WTC11 (cell line): ENCODE data around the gene PTEN.
"Not testable (repeated sequence)": the region's sequence is repeated elsewhere in the genome, so short reads cannot be mapped to it uniquely, and the experiment has no call there.

Experiments used
- AFF4 ChIP-seq: sonication (generic); formaldehyde crosslinking; IDR thresholded peaks from 2 replicates; pipeline ENCODE4 v1.8.1; 2023; ENCODE audit warnings: mild to moderate bottlenecking, missing genetic modification reagents, borderline replicate concordance
- ARID4B ChIP-seq: sonication (generic); formaldehyde crosslinking; IDR thresholded peaks from 2 replicates; pipeline ENCODE4 v1.8.0; 2023; ENCODE audit warnings: missing genetic modification reagents, mild to moderate bottlenecking, borderline replicate concordance
- ATF3 ChIP-seq: sonication (generic); formaldehyde crosslinking; conservative IDR thresholded peaks from 2 replicates; pipeline ENCODE4 v1.8.1; 2022; ENCODE audit warnings: mild to moderate bottlenecking, missing genetic modification reagents
- E2F4 ChIP-seq: sonication (generic); formaldehyde crosslinking; IDR thresholded peaks from 2 replicates; pipeline ENCODE4 v1.8.1; 2022; ENCODE audit warnings: low read depth, mild to moderate bottlenecking, moderate library complexity, missing genetic modification reagents, borderline replicate concordance
- E2F5 ChIP-seq: sonication (generic); formaldehyde crosslinking; IDR thresholded peaks from 2 replicates; pipeline ENCODE4 v1.8.1; 2022; ENCODE audit warnings: mild to moderate bottlenecking, moderate library complexity, missing genetic modification reagents
- EMX1 ChIP-seq: fragments of 250-450 bp; sonication (Bioruptor Pico); IDR thresholded peaks from 2 replicates; pipeline ENCODE4 v1.8.0; 2021; ENCODE audit warnings: mild to moderate bottlenecking
- NR1H2 ChIP-seq: sonication (generic); formaldehyde crosslinking; IDR thresholded peaks from 2 replicates; pipeline ENCODE4 v1.9.0; 2021; ENCODE audit warnings: mild to moderate bottlenecking, moderate library complexity, missing genetic modification reagents
- TEAD4 ChIP-seq: sonication (generic); formaldehyde crosslinking; IDR thresholded peaks from 2 replicates; pipeline ENCODE4 v1.8.0; 2022; ENCODE audit warnings: mild to moderate bottlenecking, missing genetic modification reagents
- TF ChIP-seq, protein P1 (sequence below): fragments of 200-600 bp; IDR thresholded peaks from 2 replicates; pipeline ENCODE4 v1.8.0; 2022; ENCODE audit warnings: antibody characterized with exemption
- TF ChIP-seq, protein P2 (sequence below): sonication (generic); formaldehyde crosslinking; IDR thresholded peaks from 2 replicates; pipeline ENCODE4 v1.8.1; 2023; ENCODE audit warnings: mild to moderate bottlenecking, moderate library complexity, missing genetic modification reagents
- TF ChIP-seq, protein P3 (sequence below): sonication (generic); formaldehyde crosslinking; IDR thresholded peaks from 2 replicates; pipeline ENCODE4 v1.8.0; 2022; ENCODE audit warnings: mild to moderate bottlenecking, missing genetic modification reagents

DNA sequence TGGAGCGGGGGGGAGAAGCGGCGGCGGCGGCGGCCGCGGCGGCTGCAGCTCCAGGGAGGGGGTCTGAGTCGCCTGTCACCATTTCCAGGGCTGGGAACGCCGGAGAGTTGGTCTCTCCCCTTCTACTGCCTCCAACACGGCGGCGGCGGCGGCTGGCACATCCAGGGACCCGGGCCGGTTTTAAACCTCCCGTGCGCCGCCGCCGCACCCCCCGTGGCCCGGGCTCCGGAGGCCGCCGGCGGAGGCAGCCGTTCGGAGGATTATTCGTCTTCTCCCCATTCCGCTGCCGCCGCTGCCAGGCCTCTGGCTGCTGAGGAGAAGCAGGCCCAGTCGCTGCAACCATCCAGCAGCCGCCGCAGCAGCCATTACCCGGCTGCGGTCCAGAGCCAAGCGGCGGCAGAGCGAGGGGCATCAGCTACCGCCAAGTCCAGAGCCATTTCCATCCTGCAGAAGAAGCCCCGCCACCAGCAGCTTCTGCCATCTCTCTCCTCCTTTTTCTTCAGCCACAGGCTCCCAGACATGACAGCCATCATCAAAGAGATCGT is 598 bp downstream of the PTEN start:
- TF ChIP-seq AFF4 (CRISPR knock-in tag); EMX1; NR1H2 (CRISPR knock-in tag); ARID4B (CRISPR knock-in tag); TEAD4 (CRISPR knock-in tag); E2F5 (CRISPR knock-in tag); ATF3; E2F4: not testable (repeated sequence)
- TF ChIP-seq, protein P1, sequence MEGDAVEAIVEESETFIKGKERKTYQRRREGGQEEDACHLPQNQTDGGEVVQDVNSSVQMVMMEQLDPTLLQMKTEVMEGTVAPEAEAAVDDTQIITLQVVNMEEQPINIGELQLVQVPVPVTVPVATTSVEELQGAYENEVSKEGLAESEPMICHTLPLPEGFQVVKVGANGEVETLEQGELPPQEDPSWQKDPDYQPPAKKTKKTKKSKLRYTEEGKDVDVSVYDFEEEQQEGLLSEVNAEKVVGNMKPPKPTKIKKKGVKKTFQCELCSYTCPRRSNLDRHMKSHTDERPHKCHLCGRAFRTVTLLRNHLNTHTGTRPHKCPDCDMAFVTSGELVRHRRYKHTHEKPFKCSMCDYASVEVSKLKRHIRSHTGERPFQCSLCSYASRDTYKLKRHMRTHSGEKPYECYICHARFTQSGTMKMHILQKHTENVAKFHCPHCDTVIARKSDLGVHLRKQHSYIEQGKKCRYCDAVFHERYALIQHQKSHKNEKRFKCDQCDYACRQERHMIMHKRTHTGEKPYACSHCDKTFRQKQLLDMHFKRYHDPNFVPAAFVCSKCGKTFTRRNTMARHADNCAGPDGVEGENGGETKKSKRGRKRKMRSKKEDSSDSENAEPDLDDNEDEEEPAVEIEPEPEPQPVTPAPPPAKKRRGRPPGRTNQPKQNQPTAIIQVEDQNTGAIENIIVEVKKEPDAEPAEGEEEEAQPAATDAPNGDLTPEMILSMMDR, result not testable (repeated sequence)
- TF ChIP-seq, protein P2, sequence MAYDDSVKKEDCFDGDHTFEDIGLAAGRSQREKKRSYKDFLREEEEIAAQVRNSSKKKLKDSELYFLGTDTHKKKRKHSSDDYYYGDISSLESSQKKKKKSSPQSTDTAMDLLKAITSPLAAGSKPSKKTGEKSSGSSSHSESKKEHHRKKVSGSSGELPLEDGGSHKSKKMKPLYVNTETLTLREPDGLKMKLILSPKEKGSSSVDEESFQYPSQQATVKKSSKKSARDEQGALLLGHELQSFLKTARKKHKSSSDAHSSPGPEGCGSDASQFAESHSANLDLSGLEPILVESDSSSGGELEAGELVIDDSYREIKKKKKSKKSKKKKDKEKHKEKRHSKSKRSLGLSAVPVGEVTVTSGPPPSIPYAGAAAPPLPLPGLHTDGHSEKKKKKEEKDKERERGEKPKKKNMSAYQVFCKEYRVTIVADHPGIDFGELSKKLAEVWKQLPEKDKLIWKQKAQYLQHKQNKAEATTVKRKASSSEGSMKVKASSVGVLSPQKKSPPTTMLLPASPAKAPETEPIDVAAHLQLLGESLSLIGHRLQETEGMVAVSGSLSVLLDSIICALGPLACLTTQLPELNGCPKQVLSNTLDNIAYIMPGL (CRISPR knock-in tag), result not testable (repeated sequence)
- TF ChIP-seq, protein P3, sequence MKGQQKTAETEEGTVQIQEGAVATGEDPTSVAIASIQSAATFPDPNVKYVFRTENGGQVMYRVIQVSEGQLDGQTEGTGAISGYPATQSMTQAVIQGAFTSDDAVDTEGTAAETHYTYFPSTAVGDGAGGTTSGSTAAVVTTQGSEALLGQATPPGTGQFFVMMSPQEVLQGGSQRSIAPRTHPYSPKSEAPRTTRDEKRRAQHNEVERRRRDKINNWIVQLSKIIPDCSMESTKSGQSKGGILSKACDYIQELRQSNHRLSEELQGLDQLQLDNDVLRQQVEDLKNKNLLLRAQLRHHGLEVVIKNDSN (CRISPR knock-in tag), result not testable (repeated sequence)
